ENCODE measurements around the gene ATRX. TPM values are rescaled to one million over a fixed set of nuclear protein-coding genes. Genes with fewer than 3 reads are reported as not detected.
"Not testable (repeated sequence)": the region's sequence is repeated elsewhere in the genome, so short reads cannot be mapped to it uniquely, and the experiment has no call there.

The ATRX gene, protein sequence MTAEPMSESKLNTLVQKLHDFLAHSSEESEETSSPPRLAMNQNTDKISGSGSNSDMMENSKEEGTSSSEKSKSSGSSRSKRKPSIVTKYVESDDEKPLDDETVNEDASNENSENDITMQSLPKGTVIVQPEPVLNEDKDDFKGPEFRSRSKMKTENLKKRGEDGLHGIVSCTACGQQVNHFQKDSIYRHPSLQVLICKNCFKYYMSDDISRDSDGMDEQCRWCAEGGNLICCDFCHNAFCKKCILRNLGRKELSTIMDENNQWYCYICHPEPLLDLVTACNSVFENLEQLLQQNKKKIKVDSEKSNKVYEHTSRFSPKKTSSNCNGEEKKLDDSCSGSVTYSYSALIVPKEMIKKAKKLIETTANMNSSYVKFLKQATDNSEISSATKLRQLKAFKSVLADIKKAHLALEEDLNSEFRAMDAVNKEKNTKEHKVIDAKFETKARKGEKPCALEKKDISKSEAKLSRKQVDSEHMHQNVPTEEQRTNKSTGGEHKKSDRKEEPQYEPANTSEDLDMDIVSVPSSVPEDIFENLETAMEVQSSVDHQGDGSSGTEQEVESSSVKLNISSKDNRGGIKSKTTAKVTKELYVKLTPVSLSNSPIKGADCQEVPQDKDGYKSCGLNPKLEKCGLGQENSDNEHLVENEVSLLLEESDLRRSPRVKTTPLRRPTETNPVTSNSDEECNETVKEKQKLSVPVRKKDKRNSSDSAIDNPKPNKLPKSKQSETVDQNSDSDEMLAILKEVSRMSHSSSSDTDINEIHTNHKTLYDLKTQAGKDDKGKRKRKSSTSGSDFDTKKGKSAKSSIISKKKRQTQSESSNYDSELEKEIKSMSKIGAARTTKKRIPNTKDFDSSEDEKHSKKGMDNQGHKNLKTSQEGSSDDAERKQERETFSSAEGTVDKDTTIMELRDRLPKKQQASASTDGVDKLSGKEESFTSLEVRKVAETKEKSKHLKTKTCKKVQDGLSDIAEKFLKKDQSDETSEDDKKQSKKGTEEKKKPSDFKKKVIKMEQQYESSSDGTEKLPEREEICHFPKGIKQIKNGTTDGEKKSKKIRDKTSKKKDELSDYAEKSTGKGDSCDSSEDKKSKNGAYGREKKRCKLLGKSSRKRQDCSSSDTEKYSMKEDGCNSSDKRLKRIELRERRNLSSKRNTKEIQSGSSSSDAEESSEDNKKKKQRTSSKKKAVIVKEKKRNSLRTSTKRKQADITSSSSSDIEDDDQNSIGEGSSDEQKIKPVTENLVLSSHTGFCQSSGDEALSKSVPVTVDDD (N-terminal part only)
- total RNA-seq = 72.5 and 87.8 TPM in 2 replicates
- 76.0 and 85.6 TPM in 2 replicates for polyA plus RNA-seq

DNA sequence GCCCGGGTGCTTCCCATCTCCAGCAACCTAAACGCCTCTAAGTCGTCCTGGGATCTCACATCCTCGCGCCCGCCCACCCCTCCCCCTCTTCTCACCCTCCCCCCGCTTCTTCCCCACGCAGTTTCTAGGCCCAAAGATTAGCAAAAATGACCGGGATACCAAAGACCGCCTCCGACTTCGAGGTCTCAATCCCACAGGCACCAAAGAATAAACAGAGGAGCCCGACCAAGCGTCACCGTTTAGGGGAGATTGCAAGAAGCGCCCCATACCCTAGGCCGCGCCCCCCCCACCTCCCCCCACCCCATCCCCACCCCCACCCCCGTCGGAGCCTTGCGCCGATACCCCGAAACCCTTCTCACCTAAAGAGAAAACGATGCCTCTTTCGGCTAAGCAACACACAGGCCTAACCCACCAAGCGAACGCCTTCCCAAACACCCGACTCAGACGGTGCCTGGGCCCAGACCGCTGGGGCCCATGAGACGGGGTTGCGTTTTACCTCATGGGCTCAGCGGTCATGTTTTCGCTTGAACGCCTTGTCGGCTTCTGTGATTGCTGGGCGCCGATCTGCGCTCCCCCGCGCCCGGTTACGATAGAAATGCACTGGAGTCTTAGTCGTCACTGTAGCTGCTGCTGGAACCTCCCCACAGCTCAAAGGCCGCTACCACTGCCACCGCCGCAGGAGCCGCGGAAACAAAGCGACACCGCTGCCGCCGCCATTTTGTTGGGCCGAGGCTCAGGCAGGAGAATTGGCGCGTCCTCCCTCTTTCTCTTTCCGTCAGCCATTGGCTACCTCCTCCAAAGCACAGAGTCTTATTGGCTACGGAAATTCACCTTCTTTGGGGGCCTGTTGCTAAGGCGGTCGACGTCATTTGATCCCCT is at the start of gene ATRX:
TSS of gene ATRX (minus strand) at position 731 of the 879 bp plus-strand sequence. CDS start at position 516, 215 bp downstream.
- TF ChIP-seq, protein P1, sequence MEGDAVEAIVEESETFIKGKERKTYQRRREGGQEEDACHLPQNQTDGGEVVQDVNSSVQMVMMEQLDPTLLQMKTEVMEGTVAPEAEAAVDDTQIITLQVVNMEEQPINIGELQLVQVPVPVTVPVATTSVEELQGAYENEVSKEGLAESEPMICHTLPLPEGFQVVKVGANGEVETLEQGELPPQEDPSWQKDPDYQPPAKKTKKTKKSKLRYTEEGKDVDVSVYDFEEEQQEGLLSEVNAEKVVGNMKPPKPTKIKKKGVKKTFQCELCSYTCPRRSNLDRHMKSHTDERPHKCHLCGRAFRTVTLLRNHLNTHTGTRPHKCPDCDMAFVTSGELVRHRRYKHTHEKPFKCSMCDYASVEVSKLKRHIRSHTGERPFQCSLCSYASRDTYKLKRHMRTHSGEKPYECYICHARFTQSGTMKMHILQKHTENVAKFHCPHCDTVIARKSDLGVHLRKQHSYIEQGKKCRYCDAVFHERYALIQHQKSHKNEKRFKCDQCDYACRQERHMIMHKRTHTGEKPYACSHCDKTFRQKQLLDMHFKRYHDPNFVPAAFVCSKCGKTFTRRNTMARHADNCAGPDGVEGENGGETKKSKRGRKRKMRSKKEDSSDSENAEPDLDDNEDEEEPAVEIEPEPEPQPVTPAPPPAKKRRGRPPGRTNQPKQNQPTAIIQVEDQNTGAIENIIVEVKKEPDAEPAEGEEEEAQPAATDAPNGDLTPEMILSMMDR (IDR thresholded peaks at IDR 0.05; ENCODE audit: low read depth, low read length) = no peak
- no peaks in the 10 kb centered on the region for H3K36me3 ChIP-seq
- no peaks in the 10 kb centered on the region for H3K27me3 ChIP-seq
- no peaks in the 10 kb centered on the region for H3K9me3 ChIP-seq (ENCODE audit: low read depth)
- peak within 1 kb of the TSS; percentile 98 for H3K27ac ChIP-seq
- peak within 1 kb of the TSS; percentile 63 for H3K4me3 ChIP-seq
- peak; percentile 76 to 84 for DNase-seq (ENCODE audit: low read depth in 1 of 2, low spot score in 1 of 2)
- no peaks in the 10 kb centered on the region for H3K4me1 ChIP-seq (ENCODE audit: low read depth)

DNA sequence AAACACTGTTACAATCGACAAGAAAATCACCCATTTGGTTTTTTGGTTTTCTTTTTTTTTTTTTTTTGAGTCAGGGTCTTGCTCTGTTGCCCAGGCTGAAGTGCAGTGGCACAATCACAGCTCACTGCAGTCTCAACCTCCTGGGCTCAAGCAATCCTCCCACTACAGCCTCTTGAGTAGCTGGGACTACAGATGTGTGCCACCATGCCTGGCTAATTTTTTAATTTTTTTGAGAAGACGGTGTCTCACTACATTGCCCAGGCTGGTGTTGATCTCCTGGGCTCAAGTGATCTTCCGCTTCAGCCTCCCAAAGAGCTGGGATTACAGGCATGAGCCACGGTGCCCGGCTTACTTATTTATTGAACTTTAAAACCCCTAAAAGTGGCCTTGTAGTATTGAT is 45.5 kb upstream of the ATRX start:
- H3K27ac ChIP-seq; H3K9me3 ChIP-seq (ENCODE audit: low read depth); H3K4me1 ChIP-seq (ENCODE audit: low read depth); H3K36me3 ChIP-seq; H3K27me3 ChIP-seq; DNase-seq (ENCODE audit: low read depth in 1 of 2, low spot score in 1 of 2); H3K4me3 ChIP-seq: not testable (repeated sequence)

DNA sequence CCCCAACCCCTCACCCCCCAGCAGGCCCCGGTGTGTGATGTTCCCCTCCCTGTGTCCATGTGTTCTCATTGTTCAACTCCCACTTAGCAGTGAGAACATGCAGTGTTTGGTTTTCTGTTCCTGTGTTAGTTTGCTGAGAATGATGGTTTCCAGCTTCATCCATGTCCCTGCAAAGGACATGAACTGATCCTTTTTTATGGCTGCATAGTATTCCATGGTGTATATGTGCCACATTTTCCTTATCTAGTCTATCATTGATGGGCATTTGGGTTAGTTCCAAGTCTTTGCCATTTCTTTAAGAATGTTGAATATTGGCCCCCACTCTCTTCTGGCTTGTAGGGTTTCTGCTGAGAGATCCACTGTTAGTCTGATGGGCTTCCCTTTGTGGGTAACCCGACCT is 36.0 kb upstream of the ATRX start:
- not testable (repeated sequence) for H3K27me3 ChIP-seq; H3K4me1 ChIP-seq (ENCODE audit: low read depth); H3K4me3 ChIP-seq; H3K9me3 ChIP-seq (ENCODE audit: low read depth); H3K36me3 ChIP-seq; DNase-seq (ENCODE audit: low read depth in 1 of 2, low spot score in 1 of 2); H3K27ac ChIP-seq

DNA sequence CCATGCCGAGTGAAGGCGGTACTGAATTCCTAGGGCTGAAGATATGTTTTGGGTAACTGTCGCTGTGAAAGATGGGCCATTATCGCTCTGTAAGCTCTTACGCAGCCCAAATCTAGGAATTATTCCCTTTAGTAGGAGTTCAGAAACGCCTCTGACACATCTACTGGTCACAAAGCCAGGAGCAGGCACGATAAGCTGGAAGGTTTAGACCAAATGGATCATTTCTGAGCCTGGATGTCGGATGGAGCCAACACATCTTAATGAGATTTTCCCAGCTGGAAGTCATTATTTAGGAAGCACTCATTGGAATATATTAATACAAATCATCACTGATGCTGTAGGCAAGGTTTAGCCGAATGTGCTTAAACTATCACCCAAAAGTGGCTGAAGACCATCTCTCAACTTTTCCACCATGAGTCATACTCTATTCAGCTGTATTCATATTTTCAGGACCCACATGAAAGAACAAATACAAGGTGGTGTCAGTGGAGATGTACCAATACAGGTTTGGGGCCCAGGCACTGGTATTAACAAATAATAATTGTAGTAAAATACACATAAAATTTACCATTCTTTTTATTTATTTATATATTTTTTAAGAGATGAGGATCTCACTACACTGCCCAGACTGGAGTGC is 34.2 kb upstream of the ATRX start:
- peak in 1 of 2 donors; percentile 1 for DNase-seq (ENCODE audit: low read depth in 1 of 2, low spot score in 1 of 2)
- Histone ChIP-seq H3K4me1 (ENCODE audit: low read depth) (no peaks in the 10 kb centered on the region), H3K27me3 (no peaks in the 10 kb centered on the region), H3K27ac (no peak overlapping the region), H3K4me3 (no peak overlapping the region), H3K9me3 (ENCODE audit: low read depth) (no peaks in the 10 kb centered on the region), H3K36me3 (no peaks in the 10 kb centered on the region)
- TF ChIP-seq, protein P1 (IDR thresholded peaks at IDR 0.05; ENCODE audit: low read depth, low read length) = no peak

DNA sequence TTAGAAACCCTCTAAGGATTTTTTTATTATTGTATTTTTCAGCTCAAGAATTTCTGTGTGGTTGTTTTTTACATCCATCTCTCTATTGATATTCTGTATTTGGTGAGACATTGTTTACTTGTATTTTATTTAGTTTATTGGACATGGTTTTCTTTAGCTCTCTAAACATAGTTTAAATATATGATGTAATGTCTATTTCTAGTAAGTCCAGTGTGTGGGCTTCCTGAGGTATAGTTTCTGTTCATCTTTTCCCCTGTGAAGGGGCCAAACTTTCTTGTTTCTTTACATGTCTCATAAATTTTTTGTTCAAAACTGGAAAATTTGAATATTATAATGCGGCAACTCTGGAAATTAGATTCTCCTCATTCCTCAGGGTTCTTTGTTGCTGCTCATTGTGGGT is 28.2 kb upstream of the ATRX start:
- Histone ChIP-seq H3K9me3 (ENCODE audit: low read depth) (no peaks in the 10 kb centered on the region), H3K27ac (no peak overlapping the region), H3K4me1 (ENCODE audit: low read depth) (no peaks in the 10 kb centered on the region), H3K27me3 (no peaks in the 10 kb centered on the region), H3K36me3 (no peaks in the 10 kb centered on the region), H3K4me3 (no peak overlapping the region)
- TF ChIP-seq, protein P1 (IDR thresholded peaks at IDR 0.05; ENCODE audit: low read depth, low read length) = no peak
- DNase-seq (ENCODE audit: low read depth in 1 of 2, low spot score in 1 of 2) = no peak

Data from cardiac muscle cell (in vitro differentiated cells and primary cell).